ENCODE results near the gene MRPL41. TPM values are rescaled to one million over a fixed set of nuclear protein-coding genes. Genes with fewer than 3 reads are reported as not detected.

The MRPL41 gene
- total and polyA plus RNA-seq, 2 donors (not counting 1 experiment from before 2014, with no cell fraction given): 10.9 to 53.2 TPM

- no peak overlapping the region for H3K4me2 ChIP-seq (ENCODE audit: extremely low read depth, insufficient read depth, low read length)
- no peaks in the 10 kb centered on the region for H3K4me1 ChIP-seq (ENCODE audit: control insufficient read depth, extremely low read depth, insufficient read depth, low read length)
- no peaks in the 10 kb centered on the region for H4K20me1 ChIP-seq (ENCODE audit: control insufficient read depth, extremely low read depth, insufficient read depth, low read length)
- H3K79me2 ChIP-seq (ENCODE audit: control insufficient read depth, insufficient read depth, low read length): no peaks in the 10 kb centered on the region
- no peak overlapping the region for H3K4me3 ChIP-seq (replicated peaks in 1 of 4; ENCODE audit: control extremely low read depth in 1 of 4, insufficient read depth in 1 of 4, low read depth in 3 of 4, low read length in 4 of 4)
- H3K27me3 ChIP-seq (ENCODE audit: control insufficient read depth, insufficient read depth, low read length): no peaks in the 10 kb centered on the region
- H3K27ac ChIP-seq (ENCODE audit: insufficient read depth, low read length): no peak overlapping the region
- H3K9me3 ChIP-seq (ENCODE audit: control insufficient read depth, insufficient read depth, low read depth, low read length): no peaks in the 10 kb centered on the region
- H2AFZ ChIP-seq (ENCODE audit: low read length): no peak overlapping the region
- TF ChIP-seq CTCF (conservative IDR thresholded peaks at IDR 0.05 in 1 of 2, IDR thresholded peaks at IDR 0.05 in 1 of 2; ENCODE audit: low read depth in 1 of 2, low read length in 2 of 2): no peak
- no peak for TF ChIP-seq EZH2 (IDR thresholded peaks at IDR 0.05; ENCODE audit: low read length, missing control alignments)
- H3K9ac ChIP-seq (ENCODE audit: insufficient read depth, low read length): no peak overlapping the region
- no peaks in the 10 kb centered on the region for H3K36me3 ChIP-seq (ENCODE audit: control insufficient read depth, insufficient read depth, low read length)
- DNase-seq (ENCODE audit: low read depth in 2 of 2): no peak
Measured at GRCh38 chr9:137519553-137519952, 32.1 kb upstream of the MRPL41 start.

DNA sequence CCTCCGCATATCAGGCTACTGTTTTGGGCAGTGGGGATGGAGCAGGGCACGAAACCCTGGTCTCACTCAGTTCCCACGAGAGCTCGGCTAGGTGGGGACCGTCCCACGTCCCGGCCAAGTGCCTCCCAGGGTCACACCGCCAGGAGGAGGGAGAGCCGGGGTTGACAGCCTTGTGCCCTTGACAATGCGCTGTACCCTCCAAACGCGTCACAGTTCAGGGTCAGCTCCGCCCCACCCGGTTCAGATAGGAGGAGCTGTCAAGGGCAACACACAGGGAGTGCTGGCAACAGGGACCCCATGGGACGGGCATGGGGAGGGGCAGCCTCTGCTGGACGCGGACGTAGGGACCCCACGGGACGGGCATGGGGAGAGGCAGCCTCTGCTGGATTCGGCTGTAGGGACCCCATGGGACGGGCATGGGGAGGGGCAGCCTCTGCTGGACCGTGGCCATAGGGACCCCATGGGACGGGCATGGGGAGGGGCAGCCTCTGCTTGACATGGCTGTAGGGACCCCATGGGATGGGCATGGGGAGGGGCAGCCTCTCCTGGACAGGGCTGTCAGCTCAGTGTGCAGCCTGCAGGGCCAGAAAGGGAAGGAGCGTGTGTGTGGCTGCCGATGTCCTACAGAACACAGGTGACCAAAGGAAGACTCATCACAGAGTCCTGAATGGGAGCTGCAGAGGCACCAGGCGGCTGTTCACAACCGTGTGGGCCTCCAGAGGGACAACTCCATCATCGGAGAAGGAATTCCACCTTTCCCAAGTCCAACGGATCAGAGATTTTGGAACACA is 30.9 kb upstream of the MRPL41 start:
- Histone ChIP-seq H3K4me1 (ENCODE audit: control insufficient read depth, extremely low read depth, insufficient read depth, low read length) (no peaks in the 10 kb centered on the region), H2AFZ (ENCODE audit: low read length) (no peak overlapping the region), H3K9ac (ENCODE audit: insufficient read depth, low read length) (no peak overlapping the region), H3K79me2 (ENCODE audit: control insufficient read depth, insufficient read depth, low read length) (no peaks in the 10 kb centered on the region), H3K27me3 (ENCODE audit: control insufficient read depth, insufficient read depth, low read length) (no peaks in the 10 kb centered on the region), H3K9me3 (ENCODE audit: control insufficient read depth, insufficient read depth, low read depth, low read length) (no peaks in the 10 kb centered on the region), H3K27ac (ENCODE audit: insufficient read depth, low read length) (no peak overlapping the region), H3K36me3 (ENCODE audit: control insufficient read depth, insufficient read depth, low read length) (no peaks in the 10 kb centered on the region), H4K20me1 (ENCODE audit: control insufficient read depth, extremely low read depth, insufficient read depth, low read length) (no peaks in the 10 kb centered on the region), H3K4me2 (ENCODE audit: extremely low read depth, insufficient read depth, low read length) (no peak overlapping the region), H3K4me3 (replicated peaks in 1 of 4; ENCODE audit: control extremely low read depth in 1 of 4, insufficient read depth in 1 of 4, low read depth in 3 of 4, low read length in 4 of 4) (no peak overlapping the region)
- no peak for DNase-seq (ENCODE audit: low read depth in 2 of 2)
- no peak for TF ChIP-seq EZH2 (IDR thresholded peaks at IDR 0.05; ENCODE audit: low read length, missing control alignments)

GRCh38 chr9:137521405-137521985 is 30.2 kb upstream of the MRPL41 start:
- Histone ChIP-seq H3K4me1 (ENCODE audit: control insufficient read depth, extremely low read depth, insufficient read depth, low read length) (no peaks in the 10 kb centered on the region), H3K4me2 (ENCODE audit: extremely low read depth, insufficient read depth, low read length) (no peak overlapping the region), H3K4me3 (replicated peaks in 1 of 4; ENCODE audit: control extremely low read depth in 1 of 4, insufficient read depth in 1 of 4, low read depth in 3 of 4, low read length in 4 of 4) (no peak overlapping the region), H3K36me3 (ENCODE audit: control insufficient read depth, insufficient read depth, low read length) (no peaks in the 10 kb centered on the region), H3K27ac (ENCODE audit: insufficient read depth, low read length) (no peak overlapping the region), H3K79me2 (ENCODE audit: control insufficient read depth, insufficient read depth, low read length) (no peaks in the 10 kb centered on the region), H4K20me1 (ENCODE audit: control insufficient read depth, extremely low read depth, insufficient read depth, low read length) (no peaks in the 10 kb centered on the region), H3K9ac (ENCODE audit: insufficient read depth, low read length) (no peak overlapping the region), H3K27me3 (ENCODE audit: control insufficient read depth, insufficient read depth, low read length) (no peaks in the 10 kb centered on the region), H3K9me3 (ENCODE audit: control insufficient read depth, insufficient read depth, low read depth, low read length) (no peaks in the 10 kb centered on the region), H2AFZ (ENCODE audit: low read length) (no peak overlapping the region)
- TF ChIP-seq EZH2 (IDR thresholded peaks at IDR 0.05; ENCODE audit: low read length, missing control alignments) (no peak), CTCF (conservative IDR thresholded peaks at IDR 0.05 in 1 of 2, IDR thresholded peaks at IDR 0.05 in 1 of 2; ENCODE audit: low read depth in 1 of 2, low read length in 2 of 2) (no peak)
- no peak for DNase-seq (ENCODE audit: low read depth in 2 of 2)

Measured in fibroblast of lung (primary cell).